ENCODE measurements around the gene ABCB11.

Gene ABCB11

GRCh38 chr2:169050476-169051240, 19.5 kb upstream of the ABCB11 start:
- Histone ChIP-seq H3K79me2 (ENCODE audit: low read length) (no peaks in the 10 kb centered on the region), H3K4me1 (ENCODE audit: low read length) (no peaks in the 10 kb centered on the region), H3K27ac (ENCODE audit: low read length) (no peak overlapping the region), H3K9ac (ENCODE audit: low read length) (no peak overlapping the region), H3K36me3 (replicated peaks; ENCODE audit: insufficient read depth, low read length) (no peaks in the 10 kb centered on the region), H2AFZ (ENCODE audit: low read length) (no peak overlapping the region), H3F3A (ENCODE audit: insufficient read depth, low read length) (no peaks in the 10 kb centered on the region), H3K27me3 (replicated peaks; ENCODE audit: insufficient read depth, low read length) (no peaks in the 10 kb centered on the region), H3K9me2 (replicated peaks; ENCODE audit: insufficient read depth, low read length) (no peaks in the 10 kb centered on the region), H3K4me2 (ENCODE audit: low read depth, low read length) (no peak overlapping the region), H3K9me3 (replicated peaks; ENCODE audit: insufficient read depth, low read length) (no peaks in the 10 kb centered on the region), H3K4me3 (ENCODE audit: low read length) (no peak overlapping the region), H4K20me1 (ENCODE audit: insufficient read depth, low read length) (no peaks in the 10 kb centered on the region)
- no peak for DNase-seq
- TF ChIP-seq EZH2phosphoT487 (IDR thresholded peaks at IDR 0.05; ENCODE audit: low read length) (no peak), EZH2 (optimal IDR thresholded peaks at IDR 0.05; ENCODE audit: low read depth, low read length) (no peak), CTCF (IDR thresholded peaks at IDR 0.05; ENCODE audit: low read length) (no peak)

- H3K4me1 ChIP-seq (ENCODE audit: low read length): no peaks in the 10 kb centered on the region
- H3K9me3 ChIP-seq (replicated peaks; ENCODE audit: insufficient read depth, low read length): no peaks in the 10 kb centered on the region
- no peak overlapping the region for H3K4me3 ChIP-seq (ENCODE audit: low read length)
- H3K4me2 ChIP-seq (ENCODE audit: low read depth, low read length): no peak overlapping the region
- no peaks in the 10 kb centered on the region for H4K20me1 ChIP-seq (ENCODE audit: insufficient read depth, low read length)
- no peak overlapping the region for H3K27ac ChIP-seq (ENCODE audit: low read length)
- no peak overlapping the region for H2AFZ ChIP-seq (ENCODE audit: low read length)
- H3K27me3 ChIP-seq (replicated peaks; ENCODE audit: insufficient read depth, low read length): no peaks in the 10 kb centered on the region
- H3F3A ChIP-seq (ENCODE audit: insufficient read depth, low read length): no peaks in the 10 kb centered on the region
- H3K9me2 ChIP-seq (replicated peaks; ENCODE audit: insufficient read depth, low read length): no peaks in the 10 kb centered on the region
- no peak for TF ChIP-seq CTCF (IDR thresholded peaks at IDR 0.05; ENCODE audit: low read length)
- no peak overlapping the region for H3K9ac ChIP-seq (ENCODE audit: low read length)
- DNase-seq: no peak
- no peaks in the 10 kb centered on the region for H3K79me2 ChIP-seq (ENCODE audit: low read length)
- H3K36me3 ChIP-seq (replicated peaks; ENCODE audit: insufficient read depth, low read length): no peaks in the 10 kb centered on the region
These were observed 18.0 kb upstream of the ABCB11 start for GRCh38 chr2:169049142-169049541.

- no peak overlapping the region for H3K27ac ChIP-seq (ENCODE audit: low read length)
These were observed 16.4 kb upstream of the ABCB11 start for GRCh38 chr2:169047256-169048250.

More at GRCh38 chr2:169047256-169048250, 16.4 kb upstream of the ABCB11 start:
- no peak for DNase-seq
- Histone ChIP-seq H3F3A (ENCODE audit: insufficient read depth, low read length) (no peaks in the 10 kb centered on the region), H3K4me2 (ENCODE audit: low read depth, low read length) (no peak overlapping the region), H3K9ac (ENCODE audit: low read length) (no peak overlapping the region), H3K9me3 (replicated peaks; ENCODE audit: insufficient read depth, low read length) (no peaks in the 10 kb centered on the region), H3K36me3 (replicated peaks; ENCODE audit: insufficient read depth, low read length) (no peaks in the 10 kb centered on the region), H3K9me2 (replicated peaks; ENCODE audit: insufficient read depth, low read length) (no peaks in the 10 kb centered on the region), H2AFZ (ENCODE audit: low read length) (no peak overlapping the region), H4K20me1 (ENCODE audit: insufficient read depth, low read length) (no peaks in the 10 kb centered on the region), H3K4me3 (ENCODE audit: low read length) (no peak overlapping the region), H3K27me3 (replicated peaks; ENCODE audit: insufficient read depth, low read length) (no peaks in the 10 kb centered on the region), H3K4me1 (ENCODE audit: low read length) (no peaks in the 10 kb centered on the region), H3K79me2 (ENCODE audit: low read length) (no peaks in the 10 kb centered on the region)
- TF ChIP-seq EZH2phosphoT487 (IDR thresholded peaks at IDR 0.05; ENCODE audit: low read length) (no peak), EZH2 (optimal IDR thresholded peaks at IDR 0.05; ENCODE audit: low read depth, low read length) (no peak), CTCF (IDR thresholded peaks at IDR 0.05; ENCODE audit: low read length) (no peak)
